SHP77 treated with DMSO at 0.1 percent for 48 hours (cell line): ENCODE measurements around the gene DYNC2H1.
"Not testable (repeated sequence)": the region's sequence is repeated elsewhere in the genome, so short reads cannot be mapped to it uniquely, and the experiment has no call there.

Source experiments
- DNase-seq: peaks from one replicate; lab custom pipeline; 2025; lab: John Stamatoyannopoulos, UW

The DYNC2H1 gene

GRCh38 chr11:103370076-103370475, 260.9 kb downstream of the DYNC2H1 start:
- DNase-seq: no peak

GRCh38 chr11:103372906-103373305, 263.7 kb downstream of the DYNC2H1 start:
- no peak for DNase-seq

- not testable (repeated sequence) for DNase-seq
Measured at GRCh38 chr11:103374227-103374626, 265.0 kb downstream of the DYNC2H1 start.

DNA sequence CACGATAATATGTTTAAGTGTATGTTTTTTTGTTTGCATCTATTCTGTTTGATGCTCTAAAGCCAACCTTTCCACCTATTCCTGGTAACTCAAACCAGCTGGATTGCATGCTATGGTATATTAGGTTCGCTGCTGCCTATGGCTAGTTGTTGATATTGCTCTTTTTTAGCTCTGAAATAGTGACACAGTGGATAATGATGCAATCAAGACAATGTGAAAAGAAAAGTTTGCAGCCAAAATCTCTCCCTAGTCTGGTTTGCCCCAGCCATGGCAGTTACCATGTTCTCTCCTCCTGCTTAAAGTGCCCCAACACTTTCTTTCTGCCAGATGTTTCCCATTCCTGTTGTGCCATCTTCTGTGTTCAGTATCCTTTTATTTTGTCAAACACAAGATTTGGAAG, 269.7 kb downstream of the DYNC2H1 start:
- no peak for DNase-seq

- DNase-seq: no peak
Measured at GRCh38 chr11:103380031-103380430, 270.8 kb downstream of the DYNC2H1 start.

DNA sequence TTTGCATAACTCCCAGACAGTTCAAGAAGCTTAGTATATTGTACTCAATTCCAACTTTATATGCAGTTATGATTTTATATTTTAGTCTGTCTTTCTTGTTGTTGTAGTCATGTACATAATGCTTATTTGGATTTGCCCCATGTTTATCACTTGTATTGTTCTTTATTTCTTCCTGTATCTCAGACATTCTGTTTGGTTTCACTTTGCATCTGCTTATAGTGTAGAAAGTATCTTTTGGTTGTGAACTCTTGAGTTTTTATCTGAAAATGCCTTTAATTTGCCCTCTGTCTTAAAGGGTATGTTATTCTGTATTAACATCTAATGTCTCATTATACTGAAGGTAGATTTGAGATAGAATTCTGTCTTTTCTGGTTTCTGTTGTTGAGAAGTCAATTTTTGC, 275.4 kb downstream of the DYNC2H1 start:
- DNase-seq: no peak

GRCh38 chr11:103395612-103396011, 286.4 kb downstream of the DYNC2H1 start:
- no peak for DNase-seq

DNA sequence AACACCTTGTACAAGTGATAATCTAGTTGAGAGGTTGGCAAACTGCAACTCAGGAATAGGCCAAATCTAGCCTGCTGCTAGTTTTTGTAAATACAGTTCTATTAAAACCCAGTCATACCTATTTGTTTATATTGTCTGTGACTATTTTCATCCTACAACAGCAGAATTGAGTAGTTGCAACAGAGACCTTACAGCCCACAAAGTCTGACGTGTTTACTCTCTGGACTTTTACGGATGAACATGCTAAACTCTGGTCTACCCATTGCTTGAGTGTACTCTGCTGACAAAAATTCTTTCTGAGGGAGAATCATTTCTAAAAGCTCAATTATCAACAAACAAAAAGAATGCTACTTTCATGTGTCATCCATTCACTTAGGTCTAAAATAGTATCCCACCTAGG, 287.0 kb downstream of the DYNC2H1 start:
- no peak for DNase-seq

GRCh38 chr11:103397369-103397768, 288.1 kb downstream of the DYNC2H1 start:
- DNase-seq: no peak

- DNase-seq: no peak
Measured at GRCh38 chr11:103398829-103399228, 289.6 kb downstream of the DYNC2H1 start.

- DNase-seq: no peak
Measured at GRCh38 chr11:103406357-103406756, 297.1 kb downstream of the DYNC2H1 start.

DNA sequence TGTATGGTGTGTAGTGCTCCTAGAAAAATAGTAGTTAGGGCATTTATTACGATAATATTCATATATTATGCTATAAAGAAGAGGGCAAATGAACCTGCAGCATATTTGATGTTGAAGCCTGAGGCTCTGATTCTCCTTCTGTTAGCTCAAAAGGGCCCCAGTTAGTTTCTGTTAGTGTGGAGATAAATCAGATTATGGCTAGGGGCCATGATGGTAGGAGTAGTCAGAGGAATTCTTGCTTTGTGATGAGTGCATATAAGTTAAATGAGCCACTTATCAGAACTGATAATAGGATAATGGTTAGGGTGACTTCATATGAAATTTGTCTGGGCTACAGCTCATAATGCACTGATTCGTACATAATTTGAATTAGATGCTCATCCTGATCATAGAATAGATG, 298.4 kb downstream of the DYNC2H1 start:
- no peak for DNase-seq

- DNase-seq: no peak
Measured at GRCh38 chr11:103413266-103413888, 304.2 kb downstream of the DYNC2H1 start.

- DNase-seq: no peak
Measured at GRCh38 chr11:103418014-103418413, 308.8 kb downstream of the DYNC2H1 start.

DNA sequence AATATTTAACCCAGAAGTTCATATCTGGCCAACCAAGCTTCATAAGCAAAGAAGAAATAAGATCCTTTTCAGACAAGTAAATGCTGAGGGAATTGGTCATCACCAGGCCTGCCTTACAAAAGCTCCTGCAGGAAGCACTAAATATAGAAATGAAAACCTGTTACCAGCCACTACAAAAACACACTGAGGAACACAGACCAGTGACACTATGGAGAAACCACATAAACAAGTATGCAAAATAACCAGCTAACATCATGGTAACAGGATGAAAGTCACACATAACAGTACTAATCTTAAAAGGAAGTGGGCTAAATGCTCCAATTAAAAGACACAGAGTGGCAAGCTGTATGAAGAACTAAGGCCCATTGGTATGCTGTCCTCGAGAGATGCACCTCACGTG, 311.4 kb downstream of the DYNC2H1 start:
- DNase-seq: no peak

GRCh38 chr11:103433386-103434072, 324.3 kb downstream of the DYNC2H1 start:
- no peak for DNase-seq

DNA sequence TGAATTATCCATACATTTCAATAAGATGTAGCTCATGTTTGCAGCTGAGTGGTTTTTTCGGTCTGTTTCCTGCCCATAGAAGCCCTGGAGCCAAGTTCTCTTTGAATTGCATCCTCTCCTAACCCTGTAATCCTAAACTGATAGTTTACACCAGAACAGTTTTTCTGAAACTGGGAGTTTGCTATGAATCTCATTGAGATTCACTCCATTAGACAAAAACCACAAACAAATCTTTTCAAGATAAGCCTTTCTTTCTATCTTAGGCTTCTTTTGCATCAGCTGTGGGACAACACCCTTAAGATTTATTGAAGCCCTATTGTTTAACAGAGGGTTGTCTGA, 324.8 kb downstream of the DYNC2H1 start:
- no peak for DNase-seq

DNA sequence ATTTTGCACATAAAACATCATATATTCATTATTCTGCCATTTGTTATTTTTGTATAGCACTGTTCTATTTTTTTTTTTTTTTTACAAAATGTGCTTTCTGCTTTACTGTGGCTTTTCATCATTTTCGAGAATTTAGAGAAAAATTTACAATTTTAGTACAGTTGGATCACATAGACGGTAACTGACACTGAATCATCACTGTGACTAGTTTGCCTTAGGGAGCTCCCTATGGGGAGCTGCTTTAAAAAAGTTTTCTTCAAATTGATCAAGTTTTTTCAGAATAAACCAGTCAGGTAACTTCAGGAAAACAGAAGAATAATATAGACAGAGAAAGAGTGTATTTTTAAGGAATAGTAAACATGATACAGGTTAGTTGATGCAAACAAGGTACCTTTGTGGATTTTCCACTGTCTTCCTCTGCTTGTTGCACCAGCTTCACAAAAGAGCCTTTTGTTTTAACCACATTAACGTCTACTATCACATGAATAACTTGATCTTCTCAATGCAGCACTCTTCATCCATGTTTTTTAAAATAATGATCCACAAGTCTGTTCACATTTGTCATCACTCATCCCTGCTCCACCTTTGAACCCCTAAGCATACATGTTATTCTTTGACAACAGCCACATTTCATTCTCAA, 327.0 kb downstream of the DYNC2H1 start:
- no peak for DNase-seq

DNA sequence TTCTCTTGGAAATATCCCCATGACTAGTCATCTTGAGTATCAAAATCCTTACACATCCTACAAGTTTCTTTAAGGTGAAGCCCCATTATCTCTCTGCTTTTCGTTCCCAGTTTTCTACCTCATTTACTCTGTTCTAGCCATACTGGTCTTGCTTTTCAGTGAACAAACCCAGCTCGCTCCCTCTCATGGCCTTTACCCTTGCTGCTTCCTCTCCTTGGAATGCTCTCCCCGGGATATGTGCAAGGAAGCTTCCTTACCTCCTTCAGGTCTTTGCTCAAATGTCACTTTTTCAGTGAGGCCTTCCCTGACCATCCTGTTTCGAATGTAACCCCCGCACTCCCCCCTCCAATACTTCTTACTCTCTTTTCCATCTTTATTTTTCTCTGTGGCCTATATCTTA, 331.8 kb downstream of the DYNC2H1 start:
- DNase-seq: no peak

DNA sequence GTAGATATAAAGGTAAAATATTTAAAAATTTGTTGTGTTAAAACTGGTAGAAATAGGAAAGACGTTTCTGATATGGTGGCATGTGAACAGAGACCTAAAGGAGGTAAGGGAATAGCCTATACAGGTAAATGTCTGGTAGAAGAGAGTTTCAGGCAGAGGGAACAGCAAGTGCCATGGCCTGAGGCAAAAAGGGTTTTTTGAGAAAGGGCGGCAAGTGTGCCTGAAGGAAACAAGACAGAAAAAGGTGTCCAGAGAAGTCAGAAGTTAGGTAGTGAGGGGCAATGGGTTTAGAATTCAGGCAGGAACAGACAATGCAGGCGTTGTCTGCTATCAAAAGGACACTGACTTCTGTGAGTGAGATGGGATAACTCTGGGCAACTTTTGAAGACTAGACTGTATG, 339.7 kb downstream of the DYNC2H1 start:
- DNase-seq: no peak

GRCh38 chr11:103450241-103450640, 341.0 kb downstream of the DYNC2H1 start:
- no peak for DNase-seq

DNA sequence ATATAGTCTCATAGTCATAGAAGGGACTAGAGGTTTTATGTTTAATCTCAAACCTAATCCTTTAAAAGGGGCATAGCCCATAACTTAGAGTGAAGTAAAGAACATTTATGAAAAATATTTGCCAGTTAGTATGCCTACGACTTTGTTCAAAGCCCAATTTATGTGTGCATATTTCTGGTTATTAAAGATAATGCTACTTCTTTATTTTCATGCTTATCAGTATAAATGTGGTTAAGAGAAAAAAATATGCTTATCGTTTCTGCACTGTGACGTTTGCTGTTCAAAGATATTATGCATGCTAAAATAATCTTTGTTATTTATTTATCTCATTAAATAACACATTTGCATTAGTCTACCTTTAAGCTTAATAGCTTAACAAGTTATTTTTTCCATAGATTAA, 343.9 kb downstream of the DYNC2H1 start:
- no peak for DNase-seq

DNA sequence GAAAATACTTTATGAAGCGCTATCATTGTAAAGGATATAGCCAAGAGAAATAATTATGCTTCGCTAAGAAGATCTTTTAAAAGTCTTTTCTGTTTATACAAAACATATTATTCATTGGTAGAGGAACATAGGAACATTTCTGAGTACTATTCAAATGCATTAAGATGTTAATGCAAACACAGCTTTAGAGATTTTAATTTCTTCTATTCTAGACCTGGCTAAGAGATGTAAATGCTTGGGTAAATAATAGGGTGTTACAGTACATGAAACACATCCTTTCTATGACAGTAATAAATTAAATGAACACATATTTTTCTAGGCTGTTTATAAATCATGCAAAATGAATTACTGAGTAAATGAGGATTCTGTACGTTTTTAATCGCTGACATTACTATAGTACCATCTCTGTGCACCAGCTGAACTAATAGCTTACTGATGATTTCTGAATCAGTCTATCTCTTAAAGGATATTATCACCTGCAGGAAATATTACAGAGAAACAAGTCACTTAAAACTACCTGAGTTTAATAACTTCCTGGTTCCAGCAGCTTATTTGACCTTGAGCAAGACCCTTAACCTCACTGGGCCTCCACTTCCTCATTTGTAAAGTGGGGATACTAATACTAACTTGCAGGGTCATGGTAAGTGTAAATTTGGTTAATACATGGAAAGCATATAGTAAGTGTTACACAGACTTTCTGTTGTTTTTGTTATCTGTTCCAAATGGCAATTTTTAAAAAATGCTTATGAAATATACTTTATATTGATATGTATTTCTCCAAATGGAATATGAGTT, 344.9 kb downstream of the DYNC2H1 start:
- no peak for DNase-seq
